ENCODE data around the gene HRH1. TPM values are rescaled to one million over a fixed set of nuclear protein-coding genes. Genes with fewer than 3 reads are reported as not detected.

HRH1 gene
- total RNA-seq, 4 donors from 2014 or later, result 1.8 to 16.3 (median 6.3) TPM

GRCh38 chr3:11118181-11118682 is 36.1 kb upstream of the HRH1 start:
- H3K4me1 ChIP-seq, result no peaks in the 10 kb centered on the region
- H3K27me3 ChIP-seq, result no peaks in the 10 kb centered on the region
- no peak for TF ChIP-seq CTCF (IDR thresholded peaks at IDR 0.05)
- no peak for TF ChIP-seq POLR2A (IDR thresholded peaks at IDR 0.05)
- H3K36me3 ChIP-seq, result no peaks in the 10 kb centered on the region
- H3K4me3 ChIP-seq, result no peak overlapping the region
- intact Hi-C loops (cut with DNase I; ENCODE audit: low total_unique reads), result no loop called here
- no peaks in the 10 kb centered on the region for H3K9me3 ChIP-seq
- H3K27ac ChIP-seq, result no peak overlapping the region
- DNase-seq, result no peak

- intact Hi-C loops (cut with DNase I; ENCODE audit: low total_unique reads), result no loop called here
- H3K36me3 ChIP-seq, result no peaks in the 10 kb centered on the region
- DNase-seq, result no peak
- H3K4me3 ChIP-seq, result no peak overlapping the region
- no peaks in the 10 kb centered on the region for H3K4me1 ChIP-seq
- no peak for TF ChIP-seq POLR2A (IDR thresholded peaks at IDR 0.05)
- no peak for TF ChIP-seq CTCF (IDR thresholded peaks at IDR 0.05)
- H3K9me3 ChIP-seq, result no peaks in the 10 kb centered on the region
- H3K27me3 ChIP-seq, result no peaks in the 10 kb centered on the region
- no peak overlapping the region for H3K27ac ChIP-seq
Measured at GRCh38 chr3:11120091-11120805, 34.0 kb upstream of the HRH1 start.

- Histone ChIP-seq H3K9me3 (no peaks in the 10 kb centered on the region), H3K4me3 (no peak overlapping the region)
- intact Hi-C loops (cut with DNase I; ENCODE audit: low total_unique reads), result no loop called here
Measured at GRCh38 chr3:11126653-11127052, 27.6 kb upstream of the HRH1 start.

GRCh38 chr3:11128682-11129632 is 25.3 kb upstream of the HRH1 start:
- TF ChIP-seq CTCF (IDR thresholded peaks at IDR 0.05), result no peak
- TF ChIP-seq POLR2A (IDR thresholded peaks at IDR 0.05), result no peak
- no peak overlapping the region for H3K27ac ChIP-seq
- no peaks in the 10 kb centered on the region for H3K4me1 ChIP-seq
- DNase-seq, result no peak
- intact Hi-C loops (cut with DNase I; ENCODE audit: low total_unique reads), result no loop called here
- H3K36me3 ChIP-seq, result no peaks in the 10 kb centered on the region
- H3K4me3 ChIP-seq, result no peak overlapping the region
- H3K27me3 ChIP-seq, result no peaks in the 10 kb centered on the region
- H3K9me3 ChIP-seq, result no peaks in the 10 kb centered on the region

More at GRCh38 chr3:11126653-11127052, 27.6 kb upstream of the HRH1 start:
- no peaks in the 10 kb centered on the region for H3K4me1 ChIP-seq
- TF ChIP-seq CTCF (IDR thresholded peaks at IDR 0.05), result no peak
- TF ChIP-seq POLR2A (IDR thresholded peaks at IDR 0.05), result no peak
- no peak for DNase-seq
- H3K36me3 ChIP-seq, result no peaks in the 10 kb centered on the region
- no peak overlapping the region for H3K27ac ChIP-seq
- H3K27me3 ChIP-seq, result no peaks in the 10 kb centered on the region

GRCh38 chr3:11130385-11130784 is 23.9 kb upstream of the HRH1 start:
- no peaks in the 10 kb centered on the region for H3K27me3 ChIP-seq
- H3K4me1 ChIP-seq, result no peaks in the 10 kb centered on the region
- H3K4me3 ChIP-seq, result no peak overlapping the region
- no peaks in the 10 kb centered on the region for H3K36me3 ChIP-seq
- TF ChIP-seq CTCF (IDR thresholded peaks at IDR 0.05) (no peak), POLR2A (IDR thresholded peaks at IDR 0.05) (no peak)
- no peaks in the 10 kb centered on the region for H3K9me3 ChIP-seq
- H3K27ac ChIP-seq, result no peak overlapping the region
- no peak for DNase-seq
- intact Hi-C loops (cut with DNase I; ENCODE audit: low total_unique reads), result no loop called here

All from uterus (tissue), 4 donors.